GM19043 (cell line): ENCODE data around the gene FAM47E.
"Not testable (repeated sequence)": the region's sequence is repeated elsewhere in the genome, so short reads cannot be mapped to it uniquely, and the experiment has no call there.

Source experiments
- ATAC-seq: cut with Tn5 transposase; IDR thresholded peaks from one replicate; pipeline ENCODE4 v1.9.1; 2021; ENCODE audit warnings: low read depth; ENCODE audit not compliant: unreplicated experiment

FAM47E gene

GRCh38 chr4:76260571-76260970, 9.1 kb downstream of the FAM47E start:
- ATAC-seq: no peak

DNA sequence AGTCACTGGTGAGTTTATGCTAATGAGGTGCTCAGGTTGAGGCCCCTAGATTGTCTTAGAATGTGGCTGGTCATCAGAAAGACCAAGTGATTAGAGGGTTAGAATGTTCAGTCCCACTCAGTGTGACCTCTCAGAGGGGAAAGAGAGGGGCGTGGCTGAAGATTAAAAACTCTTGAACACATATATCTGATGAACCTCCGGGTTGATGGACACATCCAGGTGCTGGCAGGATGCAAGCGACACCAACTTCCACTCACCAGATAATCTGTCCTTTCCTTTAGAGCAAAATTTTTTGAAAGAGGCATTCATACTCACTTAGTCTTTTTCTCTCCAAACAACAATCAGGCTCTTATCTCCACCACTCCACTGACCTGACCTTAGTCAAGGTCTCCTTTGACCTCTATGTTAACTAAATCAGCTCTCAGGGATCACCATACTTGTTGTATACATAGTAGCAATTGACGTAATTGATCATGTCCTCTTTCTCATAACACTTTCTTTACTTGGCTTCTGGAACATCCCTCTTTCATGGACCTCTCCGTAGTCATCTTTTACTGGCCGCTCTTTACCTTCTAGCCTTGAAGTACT, 14.2 kb downstream of the FAM47E start:
- ATAC-seq: no peak

- ATAC-seq: no peak
Measured at GRCh38 chr4:76266627-76267026, 15.1 kb downstream of the FAM47E start.

GRCh38 chr4:76267811-76268210, 16.3 kb downstream of the FAM47E start:
- no peak for ATAC-seq

DNA sequence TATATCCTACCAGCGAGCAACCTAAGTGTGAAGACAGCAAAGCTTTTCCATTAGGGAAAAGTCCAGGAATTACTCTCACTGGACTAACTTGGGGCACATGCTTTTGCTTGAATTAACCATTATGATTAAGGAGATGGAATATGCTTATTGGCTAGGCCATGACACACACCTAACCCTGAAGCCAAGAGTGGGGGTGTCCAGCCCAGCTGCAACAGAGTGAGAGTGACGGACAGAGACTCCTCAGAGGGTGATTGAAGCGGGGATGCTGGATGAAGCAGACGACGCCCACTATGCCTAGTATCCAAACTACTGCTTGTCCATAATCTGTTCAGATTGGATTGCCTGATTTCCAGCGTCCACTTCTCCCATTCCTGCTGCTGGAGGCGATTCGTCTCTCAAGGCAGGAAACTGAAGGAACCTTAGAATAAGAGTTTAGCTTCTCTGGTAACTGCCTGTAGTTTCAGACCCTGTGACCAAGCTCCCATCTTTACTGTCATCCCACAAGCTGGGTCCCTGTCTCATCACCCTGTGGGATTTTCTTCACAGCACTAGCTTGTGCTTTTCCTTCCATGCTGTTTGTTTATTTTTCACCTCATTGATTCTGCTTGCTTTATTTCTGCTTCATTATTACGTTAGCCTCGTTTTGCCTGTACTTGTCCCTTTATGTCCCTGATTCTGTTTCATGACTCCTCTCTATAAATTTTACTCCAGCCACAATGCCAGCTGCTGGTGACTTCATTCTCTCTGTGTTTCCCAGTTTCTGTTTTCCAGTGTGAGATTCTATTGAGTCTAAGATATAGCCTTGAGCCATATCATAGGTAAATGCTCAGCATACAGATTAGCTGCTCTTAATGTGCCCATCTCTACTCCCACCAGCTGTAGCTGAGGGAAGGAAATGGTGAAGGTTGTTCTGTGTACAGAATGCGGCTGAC, 19.0 kb downstream of the FAM47E start:
- no peak for ATAC-seq

DNA sequence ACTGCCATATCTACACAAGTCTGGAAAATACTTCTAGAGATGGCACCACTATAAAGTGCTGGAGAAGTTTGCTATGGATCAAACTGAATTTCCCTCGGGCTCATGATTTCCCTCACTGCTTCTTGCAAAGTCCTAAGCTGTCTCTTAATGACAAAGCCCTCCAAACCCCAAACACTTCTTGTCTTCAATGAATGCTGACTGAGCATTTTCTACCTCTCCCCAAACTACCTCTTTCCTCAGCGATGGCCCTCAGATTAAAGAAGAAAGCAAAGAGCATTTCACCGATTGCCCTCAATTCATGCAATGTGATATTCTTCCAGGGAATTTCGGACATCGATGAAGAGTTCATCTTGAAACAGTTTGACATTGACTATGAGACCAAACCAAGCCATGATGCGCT, 19.7 kb downstream of the FAM47E start:
- ATAC-seq: no peak

DNA sequence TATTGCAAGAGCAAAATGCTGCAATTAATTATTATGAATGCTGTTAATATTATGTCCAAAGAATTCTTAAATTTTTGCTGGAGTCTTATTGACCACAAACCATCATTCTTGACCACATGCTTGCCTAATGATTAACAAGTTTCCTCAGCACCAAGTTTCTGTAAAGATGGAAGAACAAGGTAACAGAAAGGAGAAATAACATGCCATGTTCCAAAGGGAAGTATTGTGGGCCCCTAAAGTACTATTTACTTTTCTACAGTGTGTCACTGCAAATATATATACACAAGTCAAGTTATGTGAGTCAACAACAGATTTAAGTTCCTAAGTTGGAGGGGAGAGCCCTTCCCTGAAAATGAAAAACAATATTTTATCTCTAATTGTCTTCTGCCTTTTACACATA, 20.6 kb downstream of the FAM47E start:
- ATAC-seq: no peak

DNA sequence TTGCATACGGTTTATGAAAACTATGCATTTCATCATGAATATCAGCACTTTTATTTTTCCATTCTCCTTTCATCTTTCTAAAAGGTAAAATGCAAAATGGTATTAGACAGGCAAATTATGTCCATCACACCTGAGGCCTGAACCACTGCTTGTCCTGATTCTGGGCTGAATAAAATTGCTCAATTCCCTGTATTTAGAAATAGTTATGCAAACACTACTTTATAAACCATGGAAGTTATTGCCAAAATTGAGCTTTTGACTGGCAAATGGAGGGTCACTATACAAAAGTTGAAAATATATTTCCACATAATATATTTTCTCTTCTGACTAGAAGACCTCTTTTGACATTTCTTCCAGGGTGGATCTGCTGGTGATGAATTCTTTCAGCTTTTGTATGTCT, 21.1 kb downstream of the FAM47E start:
- no peak for ATAC-seq

DNA sequence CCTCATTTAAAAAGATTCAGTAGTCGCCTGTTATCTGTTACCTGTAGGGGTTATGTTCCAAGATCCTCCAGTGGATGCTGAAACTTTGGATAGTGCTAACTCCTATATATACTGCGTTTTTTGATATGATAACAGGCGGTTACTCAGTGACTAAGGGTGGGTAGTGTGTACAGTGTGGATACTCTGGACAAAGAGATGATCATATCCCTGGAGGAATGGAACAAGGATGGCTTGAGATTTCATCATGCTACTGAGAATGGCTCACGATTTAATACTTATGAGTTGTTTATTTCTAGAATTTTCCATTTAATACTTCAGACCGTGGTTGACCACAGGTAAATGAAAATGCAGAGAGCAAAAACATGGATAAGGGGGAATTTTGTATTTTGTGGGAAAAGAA, 21.5 kb downstream of the FAM47E start:
- ATAC-seq: no peak

DNA sequence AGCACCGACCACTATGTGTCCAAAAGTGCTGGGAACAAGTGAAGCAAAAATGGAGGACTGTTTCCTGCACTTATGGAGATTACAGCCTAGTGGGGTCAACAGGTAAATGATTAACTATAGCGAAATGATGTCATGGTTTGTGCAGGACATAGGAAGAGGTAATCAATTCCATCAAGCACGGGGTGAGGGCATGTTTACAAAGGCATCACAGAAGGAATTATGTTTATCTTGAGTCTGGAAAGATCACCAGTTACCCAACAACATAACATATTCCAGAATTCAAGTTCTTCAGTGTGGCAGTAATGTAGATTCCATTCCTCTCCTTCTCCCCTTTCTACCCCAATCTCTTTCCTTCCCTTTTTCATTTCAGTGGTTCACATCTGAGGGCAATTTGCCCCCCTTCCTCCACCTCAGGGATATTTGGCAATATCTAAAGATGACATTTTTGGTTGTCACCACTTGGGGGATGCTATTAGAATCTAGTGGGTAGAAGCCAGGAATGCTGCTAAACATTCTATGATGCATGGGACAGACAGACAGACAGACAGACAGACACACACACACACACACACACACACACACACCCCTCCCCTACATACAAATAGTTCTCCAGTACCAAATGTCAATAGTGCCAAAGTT, 24.1 kb downstream of the FAM47E start:
- no peak for ATAC-seq

- ATAC-seq: no peak
Measured at GRCh38 chr4:76276813-76277212, 25.3 kb downstream of the FAM47E start.

DNA sequence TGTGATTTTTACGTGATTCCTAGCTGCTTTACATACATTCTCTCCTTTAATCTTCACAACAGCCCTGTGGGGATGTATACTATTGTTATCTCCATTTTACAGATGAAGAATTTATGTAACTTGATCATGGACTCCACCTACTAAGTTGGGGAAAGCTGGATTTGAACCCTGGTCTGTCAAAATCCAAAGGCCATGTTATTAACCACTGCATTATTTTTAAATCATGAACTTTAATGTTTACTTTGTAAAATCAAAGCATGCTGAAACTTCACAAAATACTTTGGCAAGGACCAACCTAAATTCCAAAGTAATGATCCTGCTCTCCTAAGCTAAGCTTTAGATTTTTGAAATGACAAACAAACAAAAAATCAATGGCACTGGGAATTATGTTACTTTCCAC, 26.1 kb downstream of the FAM47E start:
- ATAC-seq: no peak

DNA sequence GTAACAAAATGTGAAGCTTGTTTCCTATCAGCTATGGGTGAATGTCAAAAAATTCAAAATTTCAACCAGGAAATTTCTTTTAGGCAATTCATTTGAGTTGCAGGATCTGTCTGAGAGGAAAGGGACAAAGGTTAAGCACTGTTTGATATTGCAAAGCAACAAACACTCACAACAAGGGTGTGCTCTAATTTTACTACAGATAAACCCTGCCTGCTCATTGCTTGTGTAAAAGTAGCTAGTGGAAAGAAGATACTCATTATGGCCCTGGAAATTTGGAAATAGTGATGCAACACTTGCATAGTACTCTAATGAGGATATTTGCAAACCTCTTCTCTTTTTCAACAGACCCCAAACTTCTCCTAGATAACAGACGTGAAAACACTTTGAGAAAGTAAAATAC, 27.1 kb downstream of the FAM47E start:
- no peak for ATAC-seq

DNA sequence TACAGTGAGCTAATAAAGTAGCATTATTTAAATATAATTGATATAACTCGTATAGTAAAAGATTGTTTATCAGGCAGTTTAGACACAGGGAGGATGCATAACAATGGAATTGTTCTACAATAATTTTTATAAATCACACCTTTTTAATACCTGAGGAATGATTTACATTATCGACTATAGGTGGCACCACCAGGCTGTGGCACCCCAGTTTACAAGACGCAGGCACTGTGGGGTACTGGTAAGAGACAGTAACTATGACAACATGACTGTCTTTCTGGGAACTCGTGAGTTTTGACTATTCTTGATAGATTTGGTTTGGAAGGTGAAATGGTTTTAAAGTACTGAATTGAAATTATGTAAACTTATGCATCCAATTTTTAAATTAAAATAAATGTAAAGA, 27.9 kb downstream of the FAM47E start:
- ATAC-seq: no peak

DNA sequence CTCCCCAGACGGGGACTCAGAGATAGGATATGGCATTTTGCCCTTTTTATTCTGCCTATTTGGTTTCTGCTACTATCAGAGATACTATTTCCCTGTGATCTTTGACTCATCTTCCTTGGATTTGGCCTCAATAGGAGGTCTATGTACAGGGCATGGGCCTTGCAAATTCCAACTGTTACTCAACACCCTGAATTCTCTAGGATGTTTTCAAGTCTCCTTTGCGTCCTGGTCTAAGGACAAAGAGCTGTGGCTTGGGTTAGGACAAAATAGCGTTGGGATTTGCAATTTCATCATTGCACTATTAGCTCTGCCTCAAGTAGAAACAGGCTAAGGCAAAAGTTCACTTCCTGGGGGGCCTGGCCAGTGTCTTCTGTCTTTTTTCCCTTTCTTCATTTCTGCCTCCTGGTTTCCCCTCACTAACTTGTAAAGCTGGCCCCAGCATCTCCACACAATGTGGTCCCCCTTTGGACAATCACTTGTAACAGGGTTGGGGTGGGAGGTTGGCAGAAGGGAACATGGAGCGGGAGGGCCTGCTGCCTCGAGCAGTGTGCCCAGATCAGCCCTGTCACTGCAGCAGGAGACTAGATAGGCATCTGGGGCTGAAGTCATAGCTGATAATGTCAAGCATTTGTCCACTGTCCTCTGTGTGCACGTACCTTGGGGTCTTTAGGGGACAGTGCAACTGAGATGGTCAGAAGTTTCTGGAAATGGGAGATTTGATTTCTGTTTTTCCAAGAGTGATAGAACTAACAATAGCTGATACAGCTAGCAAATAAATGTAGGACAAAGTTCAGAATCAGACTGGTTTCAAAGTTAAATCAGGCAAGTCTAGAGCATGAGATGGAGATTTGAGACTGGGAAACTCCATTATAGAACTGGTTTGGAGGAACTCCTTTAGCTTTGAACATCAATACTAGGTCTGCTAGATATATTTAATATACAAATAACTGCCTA, 29.2 kb downstream of the FAM47E start:
- ATAC-seq: no peak

GRCh38 chr4:76281594-76281993, 30.1 kb downstream of the FAM47E start:
- not testable (repeated sequence) for ATAC-seq

- no peak for ATAC-seq
Measured at GRCh38 chr4:76282941-76283689, 31.6 kb downstream of the FAM47E start.

DNA sequence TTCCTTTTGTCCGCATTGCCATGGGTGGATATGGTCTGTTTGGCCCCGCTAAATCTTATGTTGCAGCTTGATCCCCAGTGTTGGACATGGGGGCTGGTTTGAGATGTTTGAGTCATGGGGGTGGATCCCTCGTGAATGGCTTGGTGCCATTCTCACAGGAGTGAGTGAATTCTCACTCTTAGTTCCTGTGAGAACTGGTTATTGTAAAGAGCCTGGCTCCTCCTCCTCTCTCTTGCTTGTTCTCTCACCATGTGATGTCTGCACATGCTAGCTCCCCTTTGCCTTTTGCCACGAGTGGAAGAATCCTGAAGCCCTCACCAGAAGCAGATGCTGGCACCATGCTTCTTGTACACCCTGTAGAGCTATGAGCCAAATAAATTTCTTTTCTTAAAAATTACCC, 32.4 kb downstream of the FAM47E start:
- ATAC-seq: no peak

GRCh38 chr4:76287811-76288210, 36.3 kb downstream of the FAM47E start:
- not testable (repeated sequence) for ATAC-seq

DNA sequence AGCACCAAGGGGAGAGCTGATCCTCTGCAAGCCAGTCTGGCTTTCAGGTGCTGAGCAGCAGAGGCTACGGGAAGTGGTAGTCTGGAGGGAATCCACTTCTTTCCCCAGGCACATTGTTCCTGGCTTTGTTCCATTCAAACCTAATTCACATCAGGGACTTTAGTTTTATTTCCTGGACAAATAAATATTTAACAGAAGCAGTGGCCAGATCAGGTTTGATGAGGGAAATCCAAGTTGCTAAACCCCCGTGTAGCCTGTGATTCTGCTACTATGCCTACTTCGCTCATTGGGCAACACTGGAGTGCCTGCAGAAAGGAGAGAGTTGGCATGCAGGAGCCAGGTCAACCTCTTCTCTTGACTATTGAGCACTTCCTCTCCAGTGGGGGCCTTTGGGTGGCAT, 41.2 kb downstream of the FAM47E start:
- no peak for ATAC-seq
